GM23248 (cell line): ENCODE measurements around the gene CD8A. TPM values are rescaled to one million over a fixed set of nuclear protein-coding genes. Genes with fewer than 3 reads are reported as not detected.

Experiments
- DNase-seq: peaks from one replicate; pipeline ENCODE4 v3.0.0-alpha.2; 2015
- H2AFZ ChIP-seq: fragments of 200-600 bp; sonication (generic); 2 replicates; pipeline ENCODE4 v1.6.1; 2016; ENCODE audit warnings: antibody characterized with exemption
- H3F3A ChIP-seq: fragments of 200-600 bp; sonication (generic); 2 replicates; pipeline ENCODE4 v1.6.1; 2016; ENCODE audit warnings: mild to moderate bottlenecking, antibody characterized with exemption, mixed run types; ENCODE audit not compliant: insufficient read depth
- H3K27ac ChIP-seq: fragments of 200-600 bp; sonication (generic); 2 replicates; pipeline ENCODE4 v1.5.1; 2016; ENCODE audit warnings: mild to moderate bottlenecking
- H3K27me3 ChIP-seq: fragments of 200-600 bp; sonication (generic); replicated peaks from 2 replicates; pipeline ENCODE4 v1.6.1; 2016; ENCODE audit warnings: mild to moderate bottlenecking; ENCODE audit not compliant: insufficient read depth
- H3K36me3 ChIP-seq: fragments of 200-600 bp; sonication (generic); 2 replicates; pipeline ENCODE4 v1.6.1; 2016; ENCODE audit warnings: low read depth, mild to moderate bottlenecking
- H3K4me1 ChIP-seq: fragments of 200-600 bp; sonication (generic); 2 replicates; pipeline ENCODE4 v1.6.1; 2016; ENCODE audit warnings: mild to moderate bottlenecking; ENCODE audit not compliant: insufficient read depth
- H3K4me2 ChIP-seq: fragments of 200-600 bp; sonication (generic); one replicate; pipeline ENCODE4 v1.6.1; 2016; ENCODE audit warnings: mild to moderate bottlenecking; ENCODE audit not compliant: unreplicated experiment
- H3K4me3 ChIP-seq: fragments of 200-600 bp; sonication (generic); 2 replicates; pipeline ENCODE4 v1.5.1; 2016; ENCODE audit warnings: mild to moderate bottlenecking
- H3K79me2 ChIP-seq: fragments of 200-600 bp; sonication (generic); 2 replicates; pipeline ENCODE4 v1.6.1; 2016; ENCODE audit warnings: mild to moderate bottlenecking; ENCODE audit not compliant: insufficient read depth
- H3K9ac ChIP-seq: fragments of 200-600 bp; sonication (generic); 2 replicates; pipeline ENCODE4 v1.6.1; 2016; ENCODE audit warnings: mild to moderate bottlenecking
- H3K9me2 ChIP-seq: fragments of 200-600 bp; sonication (generic); 2 replicates; pipeline ENCODE4 v1.6.1; 2016; ENCODE audit warnings: mixed run types, mild to moderate bottlenecking, moderate library complexity; ENCODE audit not compliant: insufficient read depth
- H3K9me3 ChIP-seq: fragments of 200-600 bp; sonication (generic); one replicate; pipeline ENCODE4 v1.6.1; 2017; ENCODE audit warnings: low read depth
- H4K20me1 ChIP-seq: fragments of 200-600 bp; sonication (generic); 2 replicates; pipeline ENCODE4 v1.6.0; 2016; ENCODE audit not compliant: insufficient read depth
- EZH2 ChIP-seq: fragments of 200-600 bp; sonication (generic); IDR thresholded peaks from 2 replicates; pipeline ENCODE4 v1.6.1; 2018; ENCODE audit warnings: antibody characterized with exemption, mild to moderate bottlenecking; ENCODE audit not compliant: insufficient read depth, poor library complexity, severe bottlenecking
- EZH2phosphoT487 ChIP-seq: fragments of 200-600 bp; sonication (generic); IDR thresholded peaks from 2 replicates; pipeline ENCODE4 v1.6.1; 2018; ENCODE audit warnings: antibody characterized with exemption, moderate library complexity, mild to moderate bottlenecking, low read depth; ENCODE audit not compliant: insufficient read depth
- WGBS, 2 experiments: methylation state at CpG; one replicate each; pipeline ENCODE4 v1.1.6; 2015 to 2017; ENCODE audit warnings: low lambda C conversion rate in 2 of 2, low coverage in 1 of 2; ENCODE audit errors: missing lambda C conversion rate in 2 of 2; 5-methylcytosine and 5-hydroxymethylcytosine counted together
- in situ Hi-C: fragments of 300-500 bp; cut with MboI; formaldehyde crosslinking; loops from 2 replicates; pipeline ENCODE4 v1.15.0; 2020
- polyA plus RNA-seq: library from polyadenylated mRNA; unstranded; fragments of >200 nt; fragmentation: Nextera tagmentation; extraction: Ambion mirVana; gene quantifications from 2 replicates; pipeline ENCODE4 v1.2.1, GENCODE V29; 2016
- total RNA-seq: library from RNA; depleted of rRNA; stranded (reverse); fragments of >200 nt; shearing (Covaris generic); gene quantifications from 2 replicates; pipeline ENCODE4 v1.2.3, GENCODE V29; 2014

Gene CD8A
- total and polyA plus RNA-seq, 2 experiments from 2014 or later: 0.86 TPM; not detected in 1

DNA sequence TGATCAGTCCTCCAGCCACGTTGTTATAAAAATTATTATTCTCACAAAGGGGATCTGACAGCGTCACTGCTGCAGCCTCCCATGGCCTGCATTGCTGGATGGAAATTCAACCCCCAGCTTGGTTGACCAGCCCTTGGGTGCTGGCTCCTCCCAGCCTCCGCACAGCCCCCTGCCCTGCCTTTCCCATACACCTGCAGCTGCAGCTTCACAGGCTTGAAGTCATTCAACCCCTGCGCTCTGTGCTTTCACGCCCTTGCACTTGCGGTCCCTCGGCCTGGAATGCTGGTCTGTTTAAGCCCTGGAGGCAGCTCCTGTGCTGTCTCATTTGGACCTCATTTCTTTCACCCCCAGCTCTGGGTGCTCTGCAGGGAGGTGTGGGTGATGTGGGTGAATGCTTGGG, 860 bp upstream of the CD8A start:
- Histone ChIP-seq H3K4me2 (no peak overlapping the region), H3K4me3 (no peak overlapping the region), H3F3A (no peaks in the 10 kb centered on the region), H2AFZ (no peak overlapping the region; the same call in 1 of the 2 replicates), H3K9ac (no peak overlapping the region), H4K20me1 (no peaks in the 10 kb centered on the region), H3K9me3 (no peaks in the 10 kb centered on the region), H3K9me2 (no peaks in the 10 kb centered on the region), H3K4me1 (no peaks in the 10 kb centered on the region), H3K27ac (no peak overlapping the region), H3K79me2 (no peaks in the 10 kb centered on the region), H3K36me3 (no peaks in the 10 kb centered on the region), H3K27me3 (peaks cover 67% of the 10 kb centered on the region)
- no peak for DNase-seq
- TF ChIP-seq EZH2phosphoT487: no peak
- WGBS, 2 experiments: 40 to 41% methylated on average over 7 of the region's 7 CpGs
- in situ Hi-C loops: no loop called here

DNA sequence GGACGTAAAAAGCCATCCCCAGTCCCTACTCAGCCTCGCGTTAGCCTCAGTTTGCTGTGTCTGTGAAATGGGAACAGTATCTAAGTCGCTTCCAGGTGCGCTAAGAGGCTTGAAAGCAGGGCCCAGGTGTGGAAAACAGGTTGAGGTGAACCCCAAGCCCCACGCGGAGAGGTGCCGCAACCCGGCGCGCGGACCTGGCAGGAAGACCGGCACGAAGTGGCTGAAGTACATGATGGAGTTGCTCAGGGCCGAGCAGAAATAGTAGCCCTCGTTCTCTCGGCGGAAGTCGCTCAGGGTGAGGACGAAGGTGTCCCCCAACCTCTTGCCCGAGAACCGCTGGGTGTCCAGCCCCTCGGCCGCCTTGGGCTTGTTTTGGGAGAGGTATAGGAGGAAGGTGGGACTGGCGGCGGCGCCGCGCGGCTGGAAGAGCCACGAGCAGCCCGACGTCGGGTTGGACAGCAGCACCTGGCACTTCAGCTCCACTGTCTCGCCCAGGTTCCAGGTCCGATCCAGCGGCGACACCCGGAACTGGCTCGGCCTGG, 508 bp downstream of the CD8A start:
- no peaks in the 10 kb centered on the region for H3K79me2 ChIP-seq
- TF ChIP-seq EZH2phosphoT487 (peak; percentile 90; the same call in 1 of the 2 replicates), EZH2 (peak; percentile 96)
- H3K27me3 ChIP-seq: peaks cover 68% of the 10 kb centered on the region

DNA sequence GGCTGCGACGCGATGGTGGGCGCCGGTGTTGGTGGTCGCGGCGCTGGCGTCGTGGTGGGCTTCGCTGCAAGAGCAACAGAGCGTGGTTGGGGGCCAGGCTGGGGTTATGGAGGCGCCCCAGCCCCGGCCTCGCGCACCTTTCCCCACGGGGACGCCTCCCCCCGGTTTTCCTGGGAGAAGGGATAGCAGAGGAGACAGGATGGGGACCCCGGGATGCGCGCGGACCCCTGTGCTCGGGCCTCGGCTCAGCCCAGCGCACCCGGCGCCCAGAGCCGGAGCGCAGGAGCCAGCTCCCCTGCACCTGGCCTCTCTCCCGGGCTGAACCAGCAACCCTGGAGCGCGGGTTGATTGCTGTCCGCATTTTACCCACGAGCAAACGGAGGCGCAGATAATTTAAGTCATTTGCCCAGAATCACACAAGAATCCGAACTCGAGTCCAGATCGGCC, 1.0 kb downstream of the CD8A start:
- in situ Hi-C loops: no loop called here
- 5 to 7% methylated on average over 29 to 32 of the region's 40 CpGs for WGBS, 2 experiments
- Histone ChIP-seq H4K20me1 (no peaks in the 10 kb centered on the region), H3K4me2 (no peak overlapping the region), H3K79me2 (no peaks in the 10 kb centered on the region), H3K4me3 (no peak overlapping the region), H3K27me3 (peaks cover 68% of the 10 kb centered on the region), H3F3A (no peaks in the 10 kb centered on the region), H3K9me2 (no peaks in the 10 kb centered on the region), H3K4me1 (no peaks in the 10 kb centered on the region), H3K9ac (no peak overlapping the region), H3K9me3 (no peaks in the 10 kb centered on the region), H3K27ac (no peak overlapping the region), H3K36me3 (no peaks in the 10 kb centered on the region), H2AFZ (no peak overlapping the region)
- TF ChIP-seq EZH2 (no peak), EZH2phosphoT487 (no peak)
- DNase-seq: no peak

More for the DNA sequence above, 508 bp downstream of the CD8A start:
- H3K4me3 ChIP-seq: no peak overlapping the region
- H3K9me3 ChIP-seq: no peaks in the 10 kb centered on the region
- no peak overlapping the region for H3K9ac ChIP-seq
- in situ Hi-C loops: no loop called here
- no peaks in the 10 kb centered on the region for H3K36me3 ChIP-seq
- H3K4me2 ChIP-seq: no peak overlapping the region
- H4K20me1 ChIP-seq: no peaks in the 10 kb centered on the region
- WGBS, 2 experiments: 1 to 5% methylated on average over 33 to 39 of the region's 40 CpGs
- no peaks in the 10 kb centered on the region for H3F3A ChIP-seq
- H3K4me1 ChIP-seq: no peaks in the 10 kb centered on the region
- H2AFZ ChIP-seq: no peak overlapping the region
- DNase-seq: peak; percentile 27
- H3K9me2 ChIP-seq: no peaks in the 10 kb centered on the region
- H3K27ac ChIP-seq: no peak overlapping the region

DNA sequence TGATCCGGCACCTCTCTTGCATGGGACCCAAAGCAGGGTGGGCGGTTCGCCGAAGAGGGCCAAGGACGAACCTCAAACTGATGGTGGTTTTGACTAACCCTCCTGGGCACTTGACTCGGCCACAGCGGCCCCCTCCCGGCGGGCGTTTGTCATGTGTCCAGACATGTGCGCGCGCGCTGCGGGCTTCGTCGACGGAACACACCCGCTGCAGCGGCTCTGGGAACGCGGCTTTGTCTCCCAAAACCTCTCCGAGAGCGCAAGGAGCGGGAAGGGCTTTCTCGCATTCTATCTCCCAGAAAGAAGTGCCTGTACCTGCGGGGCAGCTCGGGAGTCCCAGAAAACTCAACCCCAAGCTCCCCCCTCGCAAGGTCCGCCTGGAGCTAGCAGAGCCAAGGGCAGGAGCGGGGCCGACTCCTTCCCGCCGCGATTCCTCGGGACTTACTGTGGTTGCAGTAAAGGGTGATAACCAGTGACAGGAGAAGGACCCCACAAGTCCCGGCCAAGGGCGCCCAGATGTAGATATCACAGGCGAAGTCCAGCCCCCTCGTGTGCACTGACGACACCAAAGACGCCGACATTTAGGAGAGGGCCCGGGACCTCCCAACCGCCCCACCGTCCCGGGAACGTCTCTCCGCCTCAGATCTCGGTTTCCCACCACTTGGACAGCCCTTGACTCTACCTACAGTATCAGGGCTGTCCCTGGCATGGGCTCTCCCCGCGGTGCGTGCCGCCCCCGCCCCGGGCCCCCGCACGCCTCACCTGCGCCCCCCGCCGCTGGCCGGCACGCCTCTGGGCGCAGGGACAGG, 1.6 kb downstream of the CD8A start:
- peak; percentile 37 for DNase-seq
- H3K4me2 ChIP-seq: no peak overlapping the region

More for the DNA sequence above, 1.6 kb downstream of the CD8A start:
- Histone ChIP-seq H2AFZ (peak overlapping the region; percentile 27; the same call in 1 of the 2 replicates), H4K20me1 (no peaks in the 10 kb centered on the region), H3K4me1 (no peaks in the 10 kb centered on the region), H3K36me3 (no peaks in the 10 kb centered on the region), H3K9ac (no peak overlapping the region), H3K9me3 (no peaks in the 10 kb centered on the region), H3K27me3 (peaks cover 64% of the 10 kb centered on the region), H3K27ac (no peak overlapping the region), H3K4me3 (no peak overlapping the region), H3K79me2 (no peaks in the 10 kb centered on the region), H3K9me2 (no peaks in the 10 kb centered on the region), H3F3A (no peaks in the 10 kb centered on the region)
- peak; percentile 69; the same call in 1 of the 2 replicates for TF ChIP-seq EZH2phosphoT487
- peak; percentile 59 for TF ChIP-seq EZH2
- in situ Hi-C loops: no loop called here
- 5 to 6% methylated on average over 60 to 64 of the region's 64 CpGs for WGBS, 2 experiments
